Iris pigment epithelial cell (primary cell): ENCODE data around the gene HEPACAM2.
A peak's percentile ranks its signal among the peaks of the same experiment; 100 is the strongest.

Source experiments
- DNase-seq: peaks from one replicate; pipeline ENCODE4 v3.0.0-alpha.2; 2011; ENCODE audit warnings: low read depth

Gene HEPACAM2

DNA sequence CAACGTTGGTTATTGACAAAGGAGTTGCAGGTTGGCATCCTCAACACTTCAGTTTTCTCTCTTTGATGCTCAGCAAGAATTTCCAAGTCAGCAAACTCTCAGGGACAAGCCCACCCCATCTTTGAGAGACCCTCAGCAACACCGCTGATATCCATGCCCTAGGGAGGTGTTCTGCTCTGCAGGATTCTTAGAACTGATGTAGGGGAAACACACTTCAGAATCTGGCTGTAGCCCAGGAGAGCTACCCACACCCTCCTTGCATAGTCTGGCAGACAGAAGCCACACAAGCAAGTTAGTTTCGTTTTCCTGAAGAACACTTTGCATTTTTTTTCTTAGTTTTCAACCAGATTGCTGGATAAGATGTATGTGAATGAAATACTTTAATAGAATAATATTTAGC, 78.9 kb downstream of the HEPACAM2 start:
- DNase-seq, result peak; percentile 73

DNA sequence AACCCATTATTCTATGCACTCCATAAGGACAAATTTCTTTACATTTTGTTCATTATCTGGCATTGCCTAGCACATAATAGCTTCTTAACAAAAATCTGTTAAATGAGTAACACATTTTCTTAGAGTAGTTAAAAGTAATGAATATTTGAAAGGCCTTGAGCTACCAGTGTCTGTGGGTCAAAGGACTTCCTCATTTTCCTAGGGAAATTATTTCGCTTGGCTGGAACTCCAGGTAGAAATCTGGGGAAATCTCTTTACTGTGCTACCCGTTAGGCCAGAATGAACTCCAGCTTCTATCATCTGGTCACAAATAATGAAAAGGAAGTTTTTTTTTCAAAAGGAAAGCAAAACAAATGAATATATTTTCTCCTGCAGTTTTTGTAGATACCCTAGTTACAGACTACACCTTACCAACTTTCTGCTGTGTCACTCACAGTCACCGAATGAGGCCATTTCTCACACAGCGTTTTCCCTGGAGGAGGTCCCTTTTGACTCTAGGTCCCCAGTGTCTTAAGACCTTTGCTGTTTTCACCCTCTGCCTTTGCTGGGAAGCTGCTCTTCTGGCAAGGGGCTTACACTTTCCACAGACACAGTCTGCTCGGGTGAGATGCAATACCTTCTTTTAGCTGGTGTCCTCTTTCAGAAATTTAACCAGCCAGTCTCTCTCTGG, 79.7 kb downstream of the HEPACAM2 start:
- DNase-seq, result no peak

DNA sequence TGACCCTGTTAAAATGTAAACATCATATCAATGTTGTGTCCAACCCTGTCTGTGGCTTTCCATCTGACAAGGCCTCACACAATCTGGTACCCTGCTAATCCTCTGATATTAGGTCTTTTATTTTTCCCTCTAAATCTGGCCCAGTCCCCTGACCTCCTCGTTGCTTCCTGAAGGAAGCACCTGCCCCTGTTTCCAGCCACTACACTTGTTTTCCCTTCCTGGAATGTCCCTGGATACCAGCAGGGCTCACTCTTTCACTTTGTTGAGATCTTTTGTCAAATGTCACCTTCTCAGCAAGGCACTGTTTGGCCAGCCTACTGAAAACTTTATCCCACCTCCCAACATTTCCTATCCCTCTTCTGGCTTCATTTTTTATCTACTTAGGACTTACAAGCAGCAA, 80.2 kb downstream of the HEPACAM2 start:
- no peak for DNase-seq

DNA sequence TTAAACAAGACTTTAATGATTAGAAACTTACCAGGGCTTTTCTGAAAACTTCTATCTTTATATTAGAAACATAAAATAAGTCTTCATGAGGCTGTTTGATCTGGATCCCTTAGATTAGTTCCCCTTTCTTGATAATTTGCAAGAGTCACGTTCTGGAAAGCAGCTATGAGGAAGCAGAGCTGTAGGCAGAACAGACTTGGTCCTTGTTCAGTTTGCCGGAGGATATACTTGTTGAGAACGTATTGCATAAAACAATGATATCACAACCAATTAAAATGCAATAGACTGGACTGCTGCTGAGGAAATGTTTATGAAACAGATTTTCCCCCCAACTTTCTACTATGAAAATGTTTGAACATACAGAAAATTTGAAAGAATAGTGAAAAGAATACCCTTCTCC, 80.9 kb downstream of the HEPACAM2 start:
- DNase-seq, result no peak

DNA sequence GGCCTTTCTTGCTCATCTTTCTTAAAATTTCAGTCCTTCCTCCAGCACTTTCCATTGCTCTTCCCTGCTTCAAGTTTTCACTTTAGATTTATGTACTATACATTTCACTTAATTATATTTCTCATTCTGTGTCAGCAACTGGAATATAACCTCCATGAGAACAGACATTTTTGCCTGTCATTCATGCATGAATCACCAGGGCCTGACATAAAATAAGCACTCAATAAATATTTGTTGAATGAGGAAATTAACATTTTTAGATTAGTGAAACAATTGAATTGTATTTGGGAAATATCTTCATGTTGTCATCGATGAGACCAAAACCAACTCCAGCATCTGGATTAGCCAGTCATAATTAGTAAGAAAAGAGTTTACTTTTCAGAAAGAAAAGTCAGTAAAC, 84.1 kb downstream of the HEPACAM2 start:
- peak; percentile 27 for DNase-seq

DNA sequence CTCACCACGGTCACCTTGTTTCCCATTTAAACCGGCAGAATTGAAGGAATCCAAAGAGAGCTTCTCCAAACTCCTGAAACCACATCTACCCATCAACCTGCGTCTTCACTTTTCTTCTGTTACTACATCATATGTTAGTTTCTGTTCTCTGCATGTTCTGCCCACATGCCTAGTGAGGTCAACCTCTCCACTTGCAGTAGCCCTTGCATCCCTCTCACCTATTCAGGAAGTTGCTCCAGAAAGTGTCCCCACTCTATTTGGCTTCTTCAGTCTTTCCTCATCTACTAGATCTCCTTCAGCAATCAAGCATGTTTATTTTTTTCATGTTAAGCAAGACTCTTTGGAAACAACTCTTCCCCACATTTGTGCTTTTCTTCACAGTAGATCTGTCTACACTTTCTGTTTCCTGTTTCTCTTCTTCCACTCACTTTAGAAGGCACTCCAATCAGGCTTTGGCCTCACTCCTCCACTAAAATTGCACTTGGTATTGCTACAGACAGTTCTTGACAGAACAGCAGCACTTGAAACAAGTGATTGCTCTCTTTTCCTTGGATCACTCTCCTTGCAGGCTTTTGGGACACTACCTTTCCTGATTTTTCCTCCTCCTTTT, 85.6 kb downstream of the HEPACAM2 start:
- no peak for DNase-seq

DNA sequence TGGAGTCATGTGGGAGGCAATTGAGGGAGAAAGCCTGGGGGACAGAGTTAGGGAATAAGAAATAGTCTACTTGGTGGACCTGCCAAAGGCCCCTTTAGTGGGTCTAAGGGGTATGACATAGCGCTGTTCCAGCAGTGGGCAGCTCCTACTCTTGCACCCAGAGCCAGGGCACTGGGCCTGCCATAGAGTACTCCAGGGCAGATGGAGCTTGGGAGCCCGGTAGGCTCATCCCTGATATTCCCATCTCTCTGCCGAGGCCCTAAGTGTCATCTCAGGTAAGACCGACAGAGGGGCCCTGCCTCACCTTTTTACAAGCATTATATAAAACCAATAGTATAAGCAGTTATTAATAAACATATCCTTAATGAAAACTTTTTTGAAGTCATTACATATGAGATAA, 87.7 kb downstream of the HEPACAM2 start:
- no peak for DNase-seq
